Endothelial cell of umbilical vein (primary cell): ENCODE results near the gene BCO2.

Experiments used
- JUN ChIP-seq: IDR thresholded peaks from 2 replicates; pipeline ENCODE4 v1.6.1; 2011; ENCODE audit warnings: borderline replicate concordance, low read depth; ENCODE audit not compliant: insufficient read length, insufficient read depth
- POLR2A ChIP-seq: IDR thresholded peaks from 2 replicates; pipeline ENCODE4 v1.6.1; 2012; ENCODE audit warnings: low read depth, mild to moderate bottlenecking, control low read depth, low read length
- TF ChIP-seq, protein P1 (sequence below): IDR thresholded peaks from 2 replicates; pipeline ENCODE4 v1.6.1; 2011; ENCODE audit not compliant: insufficient read depth, insufficient read length

DNA sequence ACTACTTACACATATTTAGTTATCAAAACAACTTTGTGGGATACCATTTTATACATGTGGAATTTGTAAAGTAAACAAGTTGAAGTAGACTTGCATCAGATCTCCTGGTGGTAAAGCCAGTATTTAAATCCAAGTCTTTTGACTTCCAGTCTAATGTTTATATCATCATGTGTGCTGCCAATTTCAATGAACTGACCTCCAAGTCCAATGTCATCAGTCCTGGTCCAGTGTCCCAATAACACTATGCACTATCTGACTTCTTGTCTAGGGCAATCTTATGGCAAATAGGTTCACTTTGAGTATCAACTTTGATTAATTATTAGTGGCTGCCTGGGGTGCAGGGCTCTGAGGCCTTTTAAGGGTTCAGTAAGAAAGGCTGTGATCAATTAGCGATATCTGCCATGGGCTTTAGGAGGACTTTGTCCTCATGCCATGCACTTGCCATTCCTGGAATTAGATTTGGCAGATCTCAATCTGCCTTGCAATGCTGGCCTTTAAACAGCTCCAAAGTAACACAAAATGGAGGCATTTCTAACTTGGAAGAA lies 41.3 kb downstream of the BCO2 start:
- TF ChIP-seq JUN (no peak), POLR2A (no peak)
- TF ChIP-seq, protein P1, sequence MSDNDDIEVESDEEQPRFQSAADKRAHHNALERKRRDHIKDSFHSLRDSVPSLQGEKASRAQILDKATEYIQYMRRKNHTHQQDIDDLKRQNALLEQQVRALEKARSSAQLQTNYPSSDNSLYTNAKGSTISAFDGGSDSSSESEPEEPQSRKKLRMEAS = no peak
